Activated B cell treated with CpG ODN at 0.5 μM for 24 hours (primary cell): ENCODE data around the gene DDX21. TPM values are rescaled to one million over a fixed set of nuclear protein-coding genes. Genes with fewer than 3 reads are reported as not detected.

Source experiments
- ATAC-seq: fragments of 200-7000 bp; cut with Tn5 transposase; one replicate; pipeline ENCODE4 v1.10.0; 2021; ENCODE audit warnings: low read depth, mild to moderate bottlenecking, moderate library complexity
- CTCF ChIA-PET: fragments of 350-600 bp; sonication (Branson Sonifier 250); formaldehyde crosslinking; loops from one replicate; lab custom pipeline; 2021; ENCODE audit warnings: antibody characterized with exemption; lab: Charles Lee
- POLR2A ChIA-PET: fragments of 350-600 bp; sonication (Branson Sonifier 250); formaldehyde crosslinking; loops from one replicate; lab custom pipeline; 2021; ENCODE audit warnings: antibody characterized with exemption; lab: Charles Lee
- DNase-seq: peaks from one replicate; pipeline ENCODE4 v3.0.0; 2022
- H3K27ac Mint-ChIP-seq: one replicate; pipeline ENCODE4 v1.8.0; 2020; ENCODE audit warnings: mixed read lengths
- H3K27me3 Mint-ChIP-seq: one replicate; pipeline ENCODE4 v1.8.0; 2021; ENCODE audit warnings: mixed read lengths
- H3K36me3 Mint-ChIP-seq: one replicate; pipeline ENCODE4 v1.8.0; 2021; ENCODE audit warnings: low read depth, mixed read lengths
- H3K4me1 Mint-ChIP-seq: one replicate; pipeline ENCODE4 v1.8.0; 2021; ENCODE audit warnings: mixed read lengths
- H3K4me3 Mint-ChIP-seq: one replicate; pipeline ENCODE4 v1.8.0; 2020; ENCODE audit warnings: mild to moderate bottlenecking, mixed read lengths
- H3K9me3 Mint-ChIP-seq: one replicate; pipeline ENCODE4 v1.8.0; 2020; ENCODE audit warnings: mixed read lengths
- intact Hi-C: fragments of 100-400 bp; cut with micrococcal nuclease; formaldehyde crosslinking; loops from one replicate; pipeline ENCODE4 v1.15.1; 2024
- total RNA-seq: library from RNA; stranded (reverse); gene quantifications from 2 replicates; pipeline ENCODE4 v1.2.3, GENCODE V29; 2022
- TF ChIP-seq, protein P1 (sequence below): fragments of 200-600 bp; IDR thresholded peaks from one replicate; pipeline ENCODE4 v1.8.0; 2022; ENCODE audit warnings: antibody characterized with exemption, mild to moderate bottlenecking

DDX21 gene
- total RNA-seq, 1 donor from 2014 or later = 112 TPM

- no peaks in the 10 kb centered on the region for H3K27me3 Mint-ChIP-seq
- H3K36me3 Mint-ChIP-seq = peaks cover 5% of the 10 kb centered on the region
- no peak for ATAC-seq
- intact Hi-C loops = no loop called here
- CTCF ChIA-PET = no interaction called here
- H3K4me1 Mint-ChIP-seq = peaks cover 43% of the 10 kb centered on the region
- no peak overlapping the region for H3K27ac Mint-ChIP-seq
- TF ChIP-seq, protein P1, sequence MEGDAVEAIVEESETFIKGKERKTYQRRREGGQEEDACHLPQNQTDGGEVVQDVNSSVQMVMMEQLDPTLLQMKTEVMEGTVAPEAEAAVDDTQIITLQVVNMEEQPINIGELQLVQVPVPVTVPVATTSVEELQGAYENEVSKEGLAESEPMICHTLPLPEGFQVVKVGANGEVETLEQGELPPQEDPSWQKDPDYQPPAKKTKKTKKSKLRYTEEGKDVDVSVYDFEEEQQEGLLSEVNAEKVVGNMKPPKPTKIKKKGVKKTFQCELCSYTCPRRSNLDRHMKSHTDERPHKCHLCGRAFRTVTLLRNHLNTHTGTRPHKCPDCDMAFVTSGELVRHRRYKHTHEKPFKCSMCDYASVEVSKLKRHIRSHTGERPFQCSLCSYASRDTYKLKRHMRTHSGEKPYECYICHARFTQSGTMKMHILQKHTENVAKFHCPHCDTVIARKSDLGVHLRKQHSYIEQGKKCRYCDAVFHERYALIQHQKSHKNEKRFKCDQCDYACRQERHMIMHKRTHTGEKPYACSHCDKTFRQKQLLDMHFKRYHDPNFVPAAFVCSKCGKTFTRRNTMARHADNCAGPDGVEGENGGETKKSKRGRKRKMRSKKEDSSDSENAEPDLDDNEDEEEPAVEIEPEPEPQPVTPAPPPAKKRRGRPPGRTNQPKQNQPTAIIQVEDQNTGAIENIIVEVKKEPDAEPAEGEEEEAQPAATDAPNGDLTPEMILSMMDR = no peak
- POLR2A ChIA-PET = interaction anchor here (0.6 to 1.4 kb wide), 3 partner anchors 7 to 37 kb away, joined by 3 to 5 read pairs (median 4); partner anchors contain the start of gene DDX21
- no peak overlapping the region for H3K4me3 Mint-ChIP-seq
- H3K9me3 Mint-ChIP-seq = no peaks in the 10 kb centered on the region
- no peak for DNase-seq
Measured at GRCh38 chr10:68992636-68993440, 36.9 kb downstream of the DDX21 start.

GRCh38 chr10:68997211-68997610 is 41.2 kb downstream of the DDX21 start:
- H3K4me1 Mint-ChIP-seq = peaks cover 17% of the 10 kb centered on the region
- H3K4me3 Mint-ChIP-seq = no peak overlapping the region

DNA sequence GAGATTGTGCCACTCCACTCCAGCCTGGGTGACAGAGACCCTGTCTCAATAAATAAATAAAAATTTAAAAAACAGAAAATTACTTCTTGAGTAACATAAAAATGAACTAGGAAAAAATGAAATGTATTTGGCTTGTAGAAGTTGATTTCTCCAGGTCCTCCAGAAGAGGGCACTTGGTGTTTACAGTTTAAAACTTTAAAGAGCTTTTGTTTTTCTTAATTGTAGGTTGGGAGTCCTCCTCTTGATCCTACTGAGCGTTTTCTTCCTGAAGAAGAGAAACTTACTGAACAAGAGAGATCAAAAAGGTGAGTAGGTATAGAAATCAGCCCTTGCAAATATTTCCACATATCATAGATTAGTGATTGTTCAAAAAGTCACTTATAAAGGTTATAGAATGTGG is 48.9 kb downstream of the DDX21 start:
- POLR2A ChIA-PET = interaction anchor here (0.5 to 2.4 kb wide), 9 partner anchors 13 to 177 kb away, joined by 3 to 20 read pairs (median 3); partner anchors contain the start of gene SRGN
- Mint-ChIP-seq H3K27ac (no peak overlapping the region), H3K4me3 (no peak overlapping the region), H3K27me3 (no peaks in the 10 kb centered on the region), H3K36me3 (peaks cover 25% of the 10 kb centered on the region), H3K4me1 (no peaks in the 10 kb centered on the region), H3K9me3 (no peaks in the 10 kb centered on the region)
- peak; percentile 71 for ATAC-seq
- intact Hi-C loops = loop anchor here (1.0 to 5.0 kb wide), 7 partner anchors 37 to 502 kb away; no protein-coding TSS in a partner anchor
- DNase-seq = no peak
- TF ChIP-seq, protein P1 = no peak
- CTCF ChIA-PET = interaction anchor here (0.6 to 5.4 kb wide), 15 partner anchors 18 to 503 kb away, joined by 3 to 169 read pairs (median 4); no protein-coding TSS in a partner anchor

More at GRCh38 chr10:68997211-68997610, 41.2 kb downstream of the DDX21 start:
- no peak for DNase-seq
- ChIA-PET CTCF (no interaction called here), POLR2A (no interaction called here)
- intact Hi-C loops = no loop called here
- H3K27ac Mint-ChIP-seq = peak overlapping the region; percentile 70
- peaks cover 5% of the 10 kb centered on the region for H3K36me3 Mint-ChIP-seq
- TF ChIP-seq, protein P1 = no peak
- H3K27me3 Mint-ChIP-seq = no peaks in the 10 kb centered on the region
- ATAC-seq = no peak
- no peaks in the 10 kb centered on the region for H3K9me3 Mint-ChIP-seq

DNA sequence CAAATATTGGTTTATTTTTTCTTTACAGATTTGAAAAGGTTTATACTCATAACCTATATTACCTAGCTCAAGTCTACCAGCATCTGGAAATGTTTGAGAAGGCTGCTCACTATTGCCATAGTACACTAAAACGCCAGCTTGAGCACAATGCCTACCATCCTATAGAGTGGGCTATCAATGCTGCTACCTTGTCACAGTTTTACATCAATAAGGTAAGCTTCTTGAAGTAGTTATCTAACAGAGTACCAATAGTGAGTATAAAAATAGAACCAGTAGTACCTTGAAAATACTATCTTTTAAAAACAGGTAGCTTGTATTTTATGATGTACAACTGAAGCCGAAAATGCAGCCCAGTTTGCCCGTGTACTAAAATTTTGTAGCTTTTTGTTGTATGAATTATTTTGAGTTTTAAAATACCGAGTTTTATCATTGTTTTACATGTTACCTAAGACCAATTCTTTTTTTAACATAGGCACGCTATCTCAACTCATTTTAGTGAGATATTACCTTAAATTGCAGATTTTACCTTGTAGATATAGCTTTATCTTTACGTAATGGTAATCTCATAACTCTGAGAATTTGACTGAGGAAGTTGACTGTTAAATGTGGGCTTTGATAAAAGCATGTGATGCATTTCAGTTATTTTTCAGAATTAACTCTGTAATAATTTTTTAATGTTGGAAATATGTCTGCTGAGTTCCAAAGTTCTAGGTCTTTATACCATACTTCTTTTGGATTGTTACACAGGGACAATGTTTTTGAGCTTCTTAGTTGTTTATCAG is 49.9 kb downstream of the DDX21 start:
- ChIA-PET POLR2A (interaction anchor here (1.3 to 2.4 kb wide), 2 partner anchors 82 to 90 kb away, joined by 3 to 20 read pairs; partner anchors contain the start of gene SRGN), CTCF (interaction anchor here (0.7 to 5.4 kb wide), 10 partner anchors 19 to 387 kb away, joined by 3 to 169 read pairs (median 4); partner anchors contain the start of gene SRGN)
- Mint-ChIP-seq H3K27ac (no peak overlapping the region), H3K4me1 (no peaks in the 10 kb centered on the region), H3K9me3 (no peaks in the 10 kb centered on the region), H3K27me3 (no peaks in the 10 kb centered on the region), H3K4me3 (no peak overlapping the region), H3K36me3 (peaks cover 31% of the 10 kb centered on the region)
- DNase-seq (no peak), ATAC-seq (no peak)
- intact Hi-C loops = loop anchor here (1.0 to 5.0 kb wide), 6 partner anchors 36 to 501 kb away; no protein-coding TSS in a partner anchor
- TF ChIP-seq, protein P1 = no peak
